ENCODE measurements around the gene UPP2.

UPP2 gene

GRCh38 chr2:158113741-158114295 is 12.1 kb downstream of the UPP2 start:
- DNase-seq, result no peak

- no peak for DNase-seq
Measured at GRCh38 chr2:158114516-158114915, 12.8 kb downstream of the UPP2 start.

- DNase-seq, result no peak
Measured at GRCh38 chr2:158115202-158115767, 13.6 kb downstream of the UPP2 start.

GRCh38 chr2:158116936-158117335 is 15.3 kb downstream of the UPP2 start:
- DNase-seq, result no peak

GRCh38 chr2:158120102-158120501 is 18.4 kb downstream of the UPP2 start:
- no peak for DNase-seq

- DNase-seq, result no peak
Measured at GRCh38 chr2:158120664-158121641, 19.3 kb downstream of the UPP2 start.

- DNase-seq, result no peak
Measured at GRCh38 chr2:158124896-158125295, 23.2 kb downstream of the UPP2 start.

- DNase-seq, result no peak
Measured at GRCh38 chr2:158125756-158126498, 24.3 kb downstream of the UPP2 start.

GRCh38 chr2:158127380-158127804 is 25.7 kb downstream of the UPP2 start:
- DNase-seq, result no peak

- no peak for DNase-seq
Measured at GRCh38 chr2:158128168-158128973, 26.7 kb downstream of the UPP2 start.

GRCh38 chr2:158129037-158129436 is 27.4 kb downstream of the UPP2 start:
- DNase-seq, result no peak

- DNase-seq, result no peak
Measured at GRCh38 chr2:158130832-158131473, 29.3 kb downstream of the UPP2 start.

- DNase-seq, result no peak
Measured at GRCh38 chr2:158131483-158131912, 29.8 kb downstream of the UPP2 start.

- no peak for DNase-seq
Measured at GRCh38 chr2:158131919-158132566, 30.4 kb downstream of the UPP2 start.

GRCh38 chr2:158134055-158134454 is 32.4 kb downstream of the UPP2 start:
- no peak for DNase-seq

GRCh38 chr2:158134655-158135054 is 33.0 kb downstream of the UPP2 start:
- DNase-seq, result no peak

- no peak for DNase-seq
Measured at GRCh38 chr2:158135096-158135495, 33.4 kb downstream of the UPP2 start.

- no peak for DNase-seq
Measured at GRCh38 chr2:158138255-158138654, 36.6 kb downstream of the UPP2 start.

- DNase-seq, result no peak
Measured at GRCh38 chr2:158140201-158140600, 38.5 kb downstream of the UPP2 start.

- no peak for DNase-seq
Measured at GRCh38 chr2:158142165-158142564, 40.5 kb downstream of the UPP2 start.

Measured in activated T-cell treated with anti-CD3 and anti-CD28 coated beads, Interleukin-2, amount 50 U/mL, for 1 hour (primary cell).